Posterior cingulate gyrus (tissue), 11 donors: ENCODE data around the gene PEX19.

ENCODE experiments used
- DNase-seq, 10 donors: peaks; one replicate each; pipeline versions ENCODE4 v3.0.0 to v3.0.0-alpha.2; 2020 to 2021; ENCODE audit warnings: mixed read lengths in 3 of 10
- intact Hi-C: fragments of 100-400 bp; cut with DNase I; formaldehyde crosslinking; loops from one replicate; pipeline ENCODE4 v1.15.1; 2023

PEX19 gene

DNA sequence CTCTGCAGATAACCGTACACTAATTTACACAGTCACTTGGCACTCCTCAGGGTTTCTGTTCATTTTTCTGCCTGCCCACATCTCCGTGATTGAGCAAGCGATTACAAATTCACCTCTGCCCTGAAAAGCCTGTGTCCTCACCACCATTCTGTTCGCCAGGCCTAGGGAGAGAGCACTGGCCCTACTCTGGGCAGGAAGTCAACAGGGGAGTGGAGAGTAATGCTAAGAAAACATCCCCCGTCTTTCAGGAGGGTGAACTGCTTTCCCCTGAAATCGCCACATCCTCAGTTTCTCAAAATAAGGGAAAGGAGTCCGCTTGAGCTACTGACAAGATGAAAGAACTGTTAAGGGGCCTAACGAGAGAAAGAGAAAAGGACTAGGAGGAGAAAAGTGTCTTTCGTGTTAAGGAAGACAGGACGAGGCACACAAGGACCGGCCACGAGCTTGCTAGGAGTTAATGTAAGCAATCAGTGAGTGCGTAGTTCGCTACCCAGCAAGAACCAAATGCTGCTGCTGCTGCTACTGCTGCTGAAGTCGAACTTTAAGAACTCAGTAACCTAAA is 632 bp downstream of the PEX19 start:
- intact Hi-C loops, result loop anchor here (2.0 kb wide), 1 partner anchor 22 kb away; the partner anchor contains the start of gene DCAF8
- DNase-seq, result peak in 1 of 10 donors; percentile 4

DNA sequence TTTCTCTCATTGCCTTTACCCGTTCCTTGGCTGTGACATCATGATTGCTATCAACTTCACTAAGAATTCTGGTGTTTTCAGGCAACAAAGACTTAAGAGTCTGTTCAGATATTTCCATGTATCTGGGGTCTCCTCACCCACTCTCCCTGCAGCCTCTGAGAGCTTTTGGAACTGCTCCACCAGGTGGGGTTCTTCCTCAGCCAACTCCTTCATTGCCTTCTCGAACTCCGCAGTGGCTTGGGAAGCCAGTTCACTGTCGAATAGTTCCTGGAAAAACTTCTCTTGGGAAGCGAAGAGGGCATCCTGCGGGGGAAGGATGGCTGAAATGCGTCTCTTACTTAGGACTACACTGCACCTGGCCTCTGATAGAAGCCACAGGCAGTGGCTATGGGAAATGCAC is 2.1 kb downstream of the PEX19 start:
- no peak for DNase-seq
- intact Hi-C loops, result no loop called here

DNA sequence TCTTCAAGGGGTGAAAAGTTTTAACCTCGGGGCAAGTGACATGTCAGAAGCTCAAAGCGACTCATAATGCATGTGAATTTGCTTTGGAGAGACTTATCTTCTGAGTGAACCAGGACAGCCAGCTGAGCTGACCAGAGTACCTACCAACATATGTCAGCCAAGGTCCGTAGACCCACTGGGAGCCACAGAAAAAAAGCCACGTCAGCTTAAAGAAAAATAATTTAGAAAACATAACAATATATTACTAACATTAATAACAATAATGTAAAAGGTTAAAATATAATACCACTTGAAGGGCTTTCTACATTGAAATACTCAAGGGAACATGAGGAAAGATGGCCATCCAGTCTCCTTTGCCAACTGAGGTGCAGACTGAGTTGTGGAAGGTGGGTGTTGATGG is 6.9 kb downstream of the PEX19 start:
- DNase-seq, result no peak
- intact Hi-C loops, result no loop called here

DNA sequence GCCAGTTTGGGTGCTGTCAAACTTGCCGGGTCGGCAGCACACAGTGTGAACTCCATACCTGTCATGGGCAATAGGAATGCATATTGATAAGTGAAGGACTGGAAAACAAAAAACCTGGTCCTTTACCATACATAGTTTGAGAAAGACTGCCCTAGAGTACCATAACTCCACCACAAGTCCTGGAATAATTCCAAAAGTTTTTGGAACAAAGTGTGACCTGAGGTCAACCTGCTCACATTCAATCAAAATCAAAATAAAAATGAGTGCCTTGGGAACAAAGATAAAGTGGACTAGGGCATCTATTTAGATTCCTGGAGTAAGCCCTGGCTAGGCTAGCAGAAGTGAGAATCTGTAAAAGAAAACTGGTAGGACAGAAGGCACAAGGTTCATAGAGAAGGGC is 7.6 kb downstream of the PEX19 start:
- intact Hi-C loops, result no loop called here
- DNase-seq, result no peak

DNA sequence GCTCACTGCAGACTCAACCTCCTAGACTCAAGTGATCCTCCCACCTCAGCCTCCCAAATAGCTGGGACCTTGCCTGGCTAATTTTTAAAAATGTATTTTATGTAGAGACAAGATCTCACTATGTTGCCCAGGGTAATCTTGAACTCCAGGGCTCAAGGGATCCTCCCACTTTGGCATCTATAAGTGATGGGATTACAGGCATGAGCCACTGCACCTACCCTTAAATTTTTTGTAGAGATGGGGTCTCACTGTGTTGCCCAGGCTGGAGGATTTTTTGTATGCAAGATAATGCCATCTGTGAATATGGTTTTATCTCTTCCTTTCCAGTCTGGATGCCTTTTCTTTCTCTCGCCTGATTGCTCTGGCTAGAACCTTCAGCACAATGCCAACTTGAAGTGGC is 13.9 kb downstream of the PEX19 start:
- no peak for DNase-seq
- intact Hi-C loops, result no loop called here

DNA sequence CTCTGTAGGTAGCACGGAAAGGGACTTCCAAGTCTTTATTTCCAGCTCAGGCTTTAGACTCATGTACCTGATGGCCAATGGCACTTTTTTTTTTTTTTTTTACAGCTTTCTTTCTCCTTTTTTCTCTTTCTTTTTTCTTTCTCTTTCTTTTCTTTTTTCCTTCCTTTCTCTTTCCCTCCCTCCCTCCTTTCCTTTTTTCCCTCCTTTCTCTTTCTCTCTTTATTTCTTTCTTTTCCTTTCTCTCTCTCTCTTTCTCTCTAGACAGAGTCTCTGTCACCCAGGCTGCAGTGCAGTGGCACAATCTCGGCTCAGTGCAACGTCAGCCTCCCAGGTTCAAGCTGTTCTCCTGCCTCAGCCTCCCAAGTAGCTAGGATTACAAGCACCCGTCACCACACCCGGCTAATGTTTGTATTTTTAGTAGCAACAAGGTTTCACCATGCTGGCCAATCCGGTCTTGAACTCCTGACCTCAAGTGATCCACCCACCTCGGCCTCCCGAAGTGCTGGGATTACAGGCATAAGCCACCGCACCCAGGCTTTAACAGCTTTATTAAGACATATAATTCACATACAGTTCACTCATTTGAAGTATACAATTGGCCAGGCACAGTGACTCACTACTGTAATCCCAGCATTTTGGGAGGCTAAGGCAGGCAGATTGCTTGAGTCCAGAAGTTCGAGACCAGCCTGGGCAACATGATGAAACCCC is 17.5 kb downstream of the PEX19 start:
- no peak for DNase-seq
- intact Hi-C loops, result no loop called here

DNA sequence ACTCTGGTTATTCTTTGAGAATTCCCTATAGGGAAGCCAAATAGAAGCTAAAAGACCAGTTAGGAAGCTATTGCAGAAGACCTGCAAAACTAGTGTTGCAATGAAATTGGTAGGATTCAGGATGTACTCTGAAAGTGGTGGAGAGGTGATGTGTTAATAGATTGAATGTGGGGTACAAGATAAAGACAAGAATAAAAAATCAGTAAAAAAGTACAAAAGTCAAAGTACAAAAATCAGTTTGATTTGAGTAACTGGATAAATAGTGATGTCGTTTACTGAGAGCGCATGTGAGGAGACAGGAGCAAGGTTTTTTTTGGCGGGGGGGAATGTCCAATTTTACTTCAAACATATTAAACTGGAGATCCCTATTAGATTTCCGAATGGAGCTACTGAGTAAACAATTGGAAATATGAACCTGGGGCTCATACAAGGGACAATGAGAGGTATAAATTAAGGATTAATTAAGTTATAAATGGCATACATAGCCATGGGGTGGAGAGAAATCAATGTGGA is 20.1 kb downstream of the PEX19 start:
- DNase-seq, result no peak
- intact Hi-C loops, result no loop called here

DNA sequence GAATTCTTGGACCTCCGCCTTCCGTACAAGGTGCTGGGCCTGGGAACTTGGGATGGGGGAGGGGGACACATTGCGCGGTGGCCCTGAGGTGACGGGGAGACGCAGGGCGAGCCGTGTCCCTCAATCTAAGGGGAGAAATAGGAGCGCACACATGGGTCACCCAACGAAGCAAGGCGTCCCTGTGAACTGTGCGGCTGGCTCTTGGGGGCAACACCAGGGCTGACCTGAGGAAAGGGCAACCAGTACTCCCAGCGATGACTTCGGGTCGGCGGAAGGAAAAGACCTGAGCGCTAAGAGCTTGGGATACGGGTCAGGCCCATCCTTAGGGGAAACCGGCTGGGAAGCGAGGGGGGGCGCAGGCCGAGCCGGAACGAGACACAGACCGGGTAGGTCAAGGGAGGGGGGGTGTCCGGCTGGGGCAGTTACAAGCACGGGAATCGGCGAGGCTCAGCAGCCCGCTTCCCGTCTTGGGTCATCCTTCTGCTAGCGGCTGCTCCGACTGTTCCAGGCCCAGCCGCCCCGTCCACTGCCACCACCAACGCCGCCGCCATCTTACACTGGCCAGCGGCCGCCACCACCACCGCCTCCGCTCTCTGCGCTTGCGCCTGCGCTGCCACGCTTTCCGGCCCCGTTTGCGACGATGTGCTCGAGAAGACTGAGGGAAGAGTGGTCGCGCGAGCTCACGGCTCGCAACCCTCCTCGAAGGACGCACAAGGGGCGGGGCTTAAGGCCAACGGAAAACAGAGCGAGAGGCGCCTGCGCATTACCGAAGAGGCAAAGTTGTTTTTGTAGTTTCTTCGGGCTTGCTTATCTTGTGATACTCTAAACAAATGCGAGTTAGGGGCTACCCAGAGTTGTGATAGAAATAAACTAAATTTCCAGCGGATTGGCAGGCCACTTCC is 22.8 kb downstream of the PEX19 start, which contains the start of gene DCAF8:
Gene DCAF8, minus strand, starts transcription at position 657 of the 902 bp plus-strand sequence. CDS start 18,541 bp downstream, outside the sequence.
- intact Hi-C loops, result loop anchor here (2.0 kb wide), 1 partner anchor 23 kb away; the partner anchor contains the start of gene PEX19
- peak; percentile 95 to 99 (median 98) for DNase-seq

DNA sequence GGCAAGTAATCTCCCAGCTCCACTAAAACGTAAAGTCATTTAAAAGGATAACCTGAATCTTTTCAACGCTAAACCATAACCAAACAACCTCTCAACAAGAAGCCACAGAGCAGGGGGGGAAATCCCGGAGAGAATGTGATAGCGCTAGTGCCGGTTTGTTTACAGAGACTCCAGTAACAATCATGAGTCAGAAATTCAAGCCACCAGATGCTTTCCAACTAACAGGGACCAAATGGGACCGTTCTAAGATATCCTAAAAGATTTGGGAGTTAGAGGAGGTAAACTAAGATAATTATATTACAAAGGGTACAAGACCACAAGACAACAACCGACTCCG is 23.4 kb downstream of the PEX19 start:
- intact Hi-C loops, result no loop called here
- no peak for DNase-seq

DNA sequence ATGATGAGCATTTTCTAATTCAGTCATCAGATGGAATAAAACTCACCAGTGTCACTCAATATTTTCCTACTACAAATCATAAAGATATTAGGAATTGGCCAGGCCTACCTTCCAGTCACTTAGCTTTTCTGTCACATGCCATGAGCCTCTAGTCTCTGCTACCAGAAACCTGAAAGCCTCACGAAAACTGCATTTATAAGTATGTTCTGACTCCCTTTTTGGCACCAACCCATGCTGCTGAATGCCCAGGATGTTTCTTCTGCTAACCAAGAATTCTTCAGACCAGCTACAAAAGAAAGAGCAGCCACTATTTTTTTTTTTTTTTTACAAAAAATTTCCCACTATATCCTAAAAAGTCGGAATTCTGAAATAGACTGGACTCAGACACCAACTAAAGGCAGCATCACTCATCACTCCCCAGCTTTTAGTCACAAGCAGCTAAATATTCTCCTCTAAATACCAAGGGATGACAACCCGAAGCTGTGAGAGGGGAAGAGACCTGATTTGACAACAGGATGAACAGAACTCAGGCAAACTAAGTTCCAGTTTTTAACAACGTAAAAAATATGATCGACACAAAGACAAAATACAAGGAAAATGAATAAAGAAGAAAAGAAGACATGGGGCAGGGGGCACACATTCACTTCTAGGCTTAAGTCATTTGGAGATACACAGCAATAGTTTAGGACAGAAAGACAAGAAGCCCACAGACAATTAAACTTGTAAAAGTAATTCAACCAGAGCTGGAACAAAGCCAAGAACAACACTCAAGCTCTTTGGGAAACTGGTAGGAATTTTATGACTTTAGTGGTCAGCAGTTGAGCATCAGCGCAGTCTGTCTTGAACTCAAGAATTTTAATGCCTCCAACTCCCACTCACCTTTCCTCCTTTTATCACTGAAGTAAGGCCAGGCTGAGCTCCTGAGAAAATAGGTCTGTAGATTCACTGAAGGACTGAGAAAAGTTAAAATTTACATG is 24.2 kb downstream of the PEX19 start:
- no peak for DNase-seq
- intact Hi-C loops, result no loop called here

DNA sequence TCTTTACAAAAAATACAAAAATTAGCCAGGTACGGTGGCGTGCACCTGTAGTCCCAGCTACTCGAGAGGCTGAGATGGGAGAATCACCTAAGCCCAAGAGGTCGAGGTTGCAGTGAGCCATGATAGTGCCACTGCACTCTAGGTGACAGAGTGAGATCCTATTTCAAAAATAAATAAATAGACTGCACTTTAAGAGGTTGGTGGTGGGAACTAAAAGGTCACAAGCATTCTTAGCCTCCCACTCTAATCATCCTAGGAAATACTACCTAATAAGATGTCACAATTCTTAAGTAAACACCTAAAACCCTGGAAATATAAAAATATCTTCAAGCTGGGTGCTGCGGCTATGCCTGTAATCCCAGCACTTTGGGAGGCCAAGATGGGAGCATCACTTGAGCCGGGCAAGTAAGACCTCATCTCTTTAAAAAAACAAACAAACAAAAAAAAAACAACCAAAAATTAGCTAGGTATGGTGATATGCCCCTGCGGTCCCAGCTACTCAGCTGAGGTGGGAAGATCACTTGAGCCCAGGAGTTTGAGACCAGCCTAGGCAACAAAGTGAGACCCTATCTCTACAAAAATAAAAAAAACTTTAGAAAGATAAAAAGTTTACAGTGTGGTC is 26.6 kb downstream of the PEX19 start:
- intact Hi-C loops, result no loop called here
- no peak for DNase-seq

DNA sequence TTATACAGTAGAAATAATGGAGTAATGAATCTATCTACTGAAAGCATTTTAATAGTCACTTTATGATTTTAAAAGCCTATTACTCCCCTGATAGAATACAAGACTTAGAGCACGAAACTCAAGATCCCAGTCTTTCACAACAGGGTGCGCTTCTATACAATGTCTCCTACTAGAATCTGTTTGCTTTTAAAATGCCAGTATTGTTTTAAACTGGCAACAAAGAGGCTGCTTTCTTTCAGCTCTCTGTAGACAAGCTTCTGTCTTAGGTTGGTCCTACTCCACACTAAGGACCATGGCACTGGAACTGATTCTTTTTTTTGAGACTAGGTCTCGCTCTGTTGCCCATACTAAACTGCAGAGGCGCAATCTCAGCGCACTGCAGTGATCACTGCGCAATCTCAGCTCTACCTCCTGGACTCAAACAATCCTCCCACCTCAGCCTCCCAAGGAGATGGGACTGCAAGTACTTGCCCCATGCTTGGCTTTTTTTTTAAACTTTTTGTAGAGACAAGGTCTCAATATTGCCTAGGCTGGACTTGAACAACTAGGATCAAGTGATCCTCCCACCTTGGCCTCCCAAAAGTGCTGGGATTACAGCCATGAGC is 27.4 kb downstream of the PEX19 start:
- intact Hi-C loops, result no loop called here
- no peak for DNase-seq

DNA sequence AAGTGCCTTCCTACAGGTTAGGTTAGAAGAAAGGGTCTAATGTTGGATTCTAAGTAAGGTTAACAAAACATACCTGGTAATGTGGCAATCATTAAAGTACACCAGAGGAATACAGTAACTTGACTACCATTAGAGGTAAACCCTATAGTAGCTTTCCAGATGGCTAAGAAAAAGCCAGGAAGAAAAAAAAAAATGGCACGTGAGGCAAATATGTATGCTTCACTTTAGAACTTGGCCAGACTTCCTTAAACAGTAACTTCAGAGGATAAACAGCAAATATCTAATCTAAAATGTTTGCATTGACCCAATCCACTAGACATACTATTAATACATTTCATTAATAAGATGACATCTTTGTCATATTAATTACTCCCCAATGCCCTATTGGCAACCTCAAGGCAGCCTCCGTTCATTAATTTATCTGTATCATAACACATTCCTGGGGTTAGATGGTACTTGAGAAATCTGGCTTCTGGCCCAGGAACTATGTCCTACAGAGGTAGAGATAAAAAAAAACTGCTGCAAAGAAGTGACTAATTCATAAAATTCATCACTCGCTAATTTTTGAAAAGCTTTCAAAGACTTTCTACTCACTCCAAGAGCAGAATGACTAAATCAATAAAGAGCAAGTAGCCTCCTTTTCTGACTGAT is 28.4 kb downstream of the PEX19 start:
- intact Hi-C loops, result no loop called here
- DNase-seq, result no peak

DNA sequence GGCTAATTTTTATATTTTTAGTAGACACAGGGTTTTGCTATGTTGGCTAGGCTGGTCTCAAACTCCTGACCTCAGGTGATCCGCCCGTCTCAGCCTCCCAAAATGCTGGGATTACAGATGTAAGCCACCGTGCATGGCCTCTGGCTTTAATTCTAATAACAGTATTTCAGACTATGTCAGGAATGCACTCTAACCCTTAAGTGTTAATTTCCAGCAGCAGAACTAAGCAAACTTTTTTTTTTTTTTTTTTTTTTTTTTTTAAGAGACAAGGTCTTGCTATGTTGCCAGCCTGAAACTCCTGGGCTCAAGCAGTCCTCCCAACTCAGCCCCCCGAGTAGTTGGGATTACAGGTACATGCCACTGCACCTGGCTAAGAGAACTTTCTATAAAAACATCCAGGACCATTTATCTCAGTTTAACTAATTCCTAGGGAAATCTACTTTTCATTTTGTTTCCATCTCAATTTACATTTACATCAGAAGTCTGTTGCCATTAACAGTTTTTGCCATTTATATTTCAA is 29.1 kb downstream of the PEX19 start:
- DNase-seq, result no peak
- intact Hi-C loops, result no loop called here

DNA sequence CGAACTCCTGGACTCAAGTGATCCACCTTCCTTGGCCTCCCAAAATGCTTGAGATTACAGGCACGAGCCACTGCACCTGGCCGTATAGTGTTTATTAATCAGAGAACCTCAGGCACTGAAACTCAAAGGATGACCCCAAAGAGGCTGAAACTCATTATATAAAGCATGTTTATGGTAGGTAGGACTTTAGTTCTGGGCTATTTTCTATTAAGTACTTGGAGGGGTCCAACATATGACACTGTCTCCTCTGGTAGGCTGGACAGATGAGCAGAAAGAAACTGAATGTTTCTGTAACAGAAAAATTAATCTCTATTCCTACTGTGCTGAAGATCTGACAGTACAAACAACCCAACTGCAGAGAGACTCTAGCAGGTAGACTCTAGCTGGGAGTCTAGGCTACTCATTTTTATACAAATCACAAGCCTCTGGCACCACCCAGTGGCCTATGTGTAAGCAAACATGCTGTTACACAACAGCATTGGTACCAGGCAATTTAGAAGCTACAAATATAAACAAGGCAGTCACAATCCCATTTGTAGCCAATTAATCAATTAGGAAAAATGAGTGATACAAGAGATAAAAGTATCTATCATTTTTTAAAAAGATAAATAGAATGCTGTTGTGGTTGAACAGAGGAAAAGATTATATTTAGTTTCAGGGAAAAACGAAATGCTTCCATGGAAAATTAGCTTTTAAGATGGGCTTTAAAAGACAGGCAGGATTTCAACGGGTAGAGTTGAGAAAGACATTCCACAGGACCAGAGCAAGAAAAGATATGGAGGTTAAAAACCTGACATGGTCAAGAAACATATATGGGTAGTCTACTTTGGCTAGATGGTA is 33.0 kb downstream of the PEX19 start:
- peak in 9 of 10 donors; percentile 32 to 93 (median 78) for DNase-seq
- intact Hi-C loops, result loop anchor here (1.0 to 5.0 kb wide), 4 partner anchors 45 to 165 kb away; partner anchors contain the start of gene PEA15

DNA sequence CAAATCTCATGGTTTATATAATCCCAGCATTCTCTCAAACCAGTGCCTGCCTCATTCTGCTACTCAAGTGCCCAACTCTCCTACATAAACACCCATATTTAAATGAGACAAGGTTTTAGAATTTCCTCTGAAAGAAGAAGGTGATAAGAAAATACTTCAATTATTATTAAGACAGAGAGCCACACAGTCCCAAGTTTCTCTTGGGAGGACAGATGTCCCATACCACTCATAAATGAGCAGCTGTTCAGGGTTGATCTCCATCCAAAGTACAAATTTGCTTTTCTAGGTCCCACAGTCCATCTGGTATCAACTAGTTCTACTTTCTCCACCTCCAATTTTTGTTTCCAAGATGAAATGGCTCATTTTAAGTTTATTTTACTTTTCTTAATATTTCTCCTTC is 33.9 kb downstream of the PEX19 start:
- DNase-seq, result no peak
- intact Hi-C loops, result loop anchor here (5.0 kb wide), 2 partner anchors 44 to 164 kb away; partner anchors contain the start of gene PEA15

DNA sequence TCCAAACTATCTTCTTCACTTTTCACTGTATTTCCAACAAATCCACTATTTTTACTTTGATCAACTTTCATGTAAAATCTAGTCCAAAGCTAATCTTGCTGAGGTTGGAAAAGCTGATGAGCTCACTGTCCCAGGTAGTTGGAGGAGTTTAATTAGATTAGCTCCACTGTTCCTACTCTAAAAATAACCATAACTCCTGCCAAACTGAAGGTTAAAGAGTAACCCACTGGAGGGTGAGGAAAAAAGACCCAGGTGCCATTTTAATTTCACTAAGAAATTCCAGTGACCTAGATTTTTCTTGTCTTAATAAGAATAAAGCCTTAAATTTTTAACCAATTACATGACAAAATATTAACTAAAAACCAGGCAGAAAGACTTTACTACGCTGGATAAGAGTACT is 37.9 kb downstream of the PEX19 start:
- intact Hi-C loops, result no loop called here
- no peak for DNase-seq
